NCI-H2196 treated with DMSO at 0.1 percent for 48 hours (cell line): ENCODE data around the gene STON2.

Experiments used
- DNase-seq: peaks from one replicate; lab custom pipeline; 2025; ENCODE audit not compliant: unreplicated experiment; lab: John Stamatoyannopoulos, UW

The STON2 gene

DNA sequence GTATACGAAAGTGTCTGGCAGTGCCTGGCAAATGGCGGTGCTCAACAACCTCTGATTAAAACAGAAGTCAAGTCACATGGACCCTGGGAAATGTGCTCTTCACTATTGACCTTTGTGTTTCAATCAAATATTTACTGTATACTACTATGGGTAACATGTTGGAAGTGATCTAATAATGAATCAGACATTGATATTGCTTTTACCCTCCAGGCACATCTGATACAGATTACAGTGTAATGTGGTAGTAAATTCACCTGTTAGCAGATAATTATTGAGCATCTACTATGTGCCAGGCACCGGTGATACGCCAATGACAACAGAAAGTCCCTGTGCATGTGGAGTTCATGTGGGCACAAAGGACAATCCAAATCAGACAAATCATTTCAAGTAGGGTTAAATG is 63.1 kb downstream of the STON2 start:
- no peak for DNase-seq

DNA sequence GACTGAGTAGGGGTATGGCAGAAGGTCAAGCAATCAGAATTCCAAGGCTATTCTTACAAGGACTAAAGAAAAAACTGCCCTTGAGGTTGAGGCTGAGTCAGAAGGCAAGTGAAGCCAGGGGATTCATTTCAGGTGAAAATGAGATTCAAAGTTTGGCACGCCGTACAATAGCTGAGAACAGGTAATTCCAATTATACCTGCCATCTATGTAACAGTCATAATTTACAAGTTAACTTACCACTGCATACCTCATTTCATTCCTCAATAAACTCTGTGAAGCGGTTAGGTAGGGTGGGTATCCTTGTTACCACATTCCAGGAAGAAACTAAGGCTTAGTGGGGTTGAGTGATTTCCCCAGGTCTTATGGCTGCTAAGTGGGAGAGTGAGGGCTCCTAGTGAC is 64.1 kb downstream of the STON2 start:
- no peak for DNase-seq

DNA sequence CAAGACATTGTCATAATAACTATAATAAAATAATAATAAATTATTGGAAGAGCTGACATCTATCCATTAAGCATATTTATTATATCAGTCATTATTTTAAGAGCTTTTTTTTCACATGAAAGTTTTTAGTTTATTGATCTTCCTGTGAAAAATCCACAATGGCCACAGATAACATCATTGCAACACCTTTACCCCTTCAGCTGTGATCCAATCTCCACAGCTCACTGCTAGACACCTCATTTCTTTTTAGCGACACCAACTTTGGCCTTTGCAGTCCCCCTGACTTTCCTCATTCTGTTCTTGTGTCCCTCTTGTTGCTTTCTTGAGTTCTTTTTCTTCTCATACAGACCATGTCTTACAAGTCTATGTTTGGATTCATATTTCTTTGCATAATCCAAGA is 67.4 kb downstream of the STON2 start:
- DNase-seq, result no peak

DNA sequence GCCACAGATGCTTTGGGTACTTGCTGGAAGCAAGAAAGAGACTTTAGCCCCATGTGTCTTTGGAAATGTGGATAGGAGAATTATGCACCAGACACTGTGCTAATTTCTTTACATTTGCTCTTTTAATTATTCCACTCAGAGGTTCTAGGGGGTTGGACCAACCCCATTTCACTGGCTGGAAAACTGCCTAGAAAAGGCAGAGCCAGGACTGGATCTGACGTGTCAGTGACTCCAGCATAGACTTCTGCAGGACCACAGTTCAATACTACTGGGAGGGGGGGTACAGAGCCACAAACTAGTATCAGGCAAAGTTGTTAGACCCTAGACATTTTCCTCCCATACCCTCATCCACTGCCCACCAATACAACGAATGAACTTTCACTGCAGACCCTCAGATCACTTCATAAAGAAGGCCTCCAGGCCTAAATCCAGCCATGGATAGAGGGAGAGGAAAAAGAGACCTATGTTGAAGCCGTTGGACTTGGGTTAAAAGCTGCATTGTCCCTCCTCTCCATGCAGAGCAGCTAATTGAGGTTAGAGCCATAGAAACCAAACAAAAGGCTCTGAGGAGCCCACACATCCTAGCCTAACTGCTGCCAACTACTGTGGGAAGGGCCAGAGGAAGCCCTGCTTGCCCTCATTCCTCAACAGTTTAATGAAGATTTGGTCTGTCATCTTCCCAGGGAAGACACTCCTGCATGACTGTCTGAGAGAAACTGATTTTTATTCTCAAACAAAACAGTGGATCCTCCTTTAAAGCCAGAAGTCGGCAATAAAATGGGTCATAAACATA is 68.7 kb downstream of the STON2 start:
- no peak for DNase-seq

DNA sequence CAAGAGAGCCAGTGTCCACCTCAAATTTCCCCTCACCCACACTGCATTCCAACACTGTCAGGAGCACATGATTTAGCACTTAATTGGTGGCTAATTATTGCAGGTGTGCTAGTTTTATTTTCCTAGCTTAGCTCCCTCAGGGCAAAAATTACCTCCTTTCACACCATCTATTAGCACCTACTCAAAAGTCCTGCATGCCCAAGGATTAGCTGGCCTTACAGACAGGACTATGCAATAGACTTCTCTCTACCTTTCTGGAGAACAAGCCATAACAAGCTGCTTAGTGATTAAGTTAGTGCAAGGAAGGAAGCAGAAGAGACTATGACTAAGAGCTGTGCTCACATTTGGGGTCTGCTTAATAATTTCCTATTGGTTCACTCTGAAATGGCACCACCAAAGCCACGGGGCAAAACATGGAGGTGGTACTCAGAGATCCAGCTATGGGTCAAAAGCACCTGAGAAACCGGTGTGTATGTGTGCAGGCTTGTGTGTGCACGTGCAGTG is 69.5 kb downstream of the STON2 start:
- DNase-seq, result no peak

GRCh38 chr14:81329640-81330381 is 70.3 kb downstream of the STON2 start:
- no peak for DNase-seq

- no peak for DNase-seq
Observed at GRCh38 chr14:81326451-81326850, 73.7 kb downstream of the STON2 start.

GRCh38 chr14:81324011-81324410 is 76.1 kb downstream of the STON2 start:
- DNase-seq, result no peak

DNA sequence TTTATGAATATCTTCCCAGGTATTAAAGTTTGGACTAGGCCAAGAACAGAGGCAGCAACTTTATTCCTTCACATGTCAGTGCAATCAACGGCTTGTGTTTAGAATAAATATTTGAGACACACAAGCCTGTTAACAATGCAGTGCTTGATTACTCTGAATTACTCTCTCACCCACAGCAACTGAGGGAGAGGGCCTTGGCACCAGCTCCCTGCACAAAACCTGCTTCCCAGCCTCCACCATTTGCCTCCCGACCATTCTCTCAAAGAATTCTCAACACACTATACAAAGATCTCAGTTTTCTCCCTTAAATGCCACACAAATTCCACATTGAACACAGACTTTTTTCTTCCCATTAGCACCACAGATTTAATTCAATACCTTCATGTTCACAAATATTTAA is 77.0 kb downstream of the STON2 start:
- no peak for DNase-seq

DNA sequence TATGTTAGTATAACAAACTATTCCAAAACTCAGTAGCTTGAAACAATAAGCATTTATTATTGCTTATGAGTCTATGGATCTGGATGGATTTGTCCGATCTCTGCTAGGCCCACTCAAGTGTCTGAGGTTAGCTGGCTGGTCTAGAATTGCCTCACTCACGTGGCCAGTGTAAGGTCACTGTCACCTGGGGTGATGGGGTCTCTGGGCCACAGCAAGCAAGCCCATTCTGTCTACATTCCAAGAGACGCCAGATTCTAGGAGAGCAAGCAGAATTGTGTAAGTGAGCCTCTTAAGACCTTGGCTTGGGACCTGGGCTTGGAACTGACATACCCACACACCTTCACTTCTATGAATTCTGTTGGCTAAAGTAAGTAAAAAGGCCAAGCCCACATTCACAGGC is 80.2 kb downstream of the STON2 start:
- no peak for DNase-seq

DNA sequence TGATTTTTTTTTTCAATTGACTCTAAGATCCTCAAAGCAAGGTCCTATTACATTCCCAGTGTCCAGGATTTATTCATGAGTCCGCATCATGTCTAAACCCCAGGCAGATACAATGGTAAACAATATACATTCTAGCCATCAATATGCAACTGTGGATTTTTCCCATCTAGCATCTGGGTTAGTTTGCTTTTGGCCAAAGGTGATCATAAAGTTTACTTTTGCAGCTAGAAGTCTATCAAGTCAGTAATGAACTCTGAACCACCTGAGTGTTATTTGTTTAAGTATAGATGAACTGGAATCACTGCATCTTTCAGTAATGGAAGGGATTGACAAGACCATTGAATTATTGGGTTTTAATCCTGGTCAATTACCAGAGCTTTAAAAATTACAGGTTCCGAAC is 80.8 kb downstream of the STON2 start:
- no peak for DNase-seq

DNA sequence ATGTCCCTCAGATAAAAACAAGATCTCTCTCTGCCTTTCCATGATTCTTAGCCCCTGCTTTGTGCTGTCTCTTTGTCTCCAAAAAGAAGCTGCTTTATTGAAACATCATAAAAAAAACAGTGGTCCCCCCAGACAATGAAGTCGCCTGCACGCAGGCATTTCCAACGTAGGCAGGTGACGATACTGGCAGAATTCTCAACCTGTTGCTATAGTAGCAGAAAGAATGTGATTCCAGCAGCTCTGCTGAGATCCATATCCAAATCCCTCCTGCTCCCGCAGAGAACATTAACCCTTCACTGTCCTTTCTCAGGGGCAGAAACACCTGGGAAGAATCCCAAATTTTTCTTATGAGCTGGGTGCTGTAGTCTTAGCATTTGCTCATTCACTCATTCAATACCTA is 84.8 kb downstream of the STON2 start:
- no peak for DNase-seq

DNA sequence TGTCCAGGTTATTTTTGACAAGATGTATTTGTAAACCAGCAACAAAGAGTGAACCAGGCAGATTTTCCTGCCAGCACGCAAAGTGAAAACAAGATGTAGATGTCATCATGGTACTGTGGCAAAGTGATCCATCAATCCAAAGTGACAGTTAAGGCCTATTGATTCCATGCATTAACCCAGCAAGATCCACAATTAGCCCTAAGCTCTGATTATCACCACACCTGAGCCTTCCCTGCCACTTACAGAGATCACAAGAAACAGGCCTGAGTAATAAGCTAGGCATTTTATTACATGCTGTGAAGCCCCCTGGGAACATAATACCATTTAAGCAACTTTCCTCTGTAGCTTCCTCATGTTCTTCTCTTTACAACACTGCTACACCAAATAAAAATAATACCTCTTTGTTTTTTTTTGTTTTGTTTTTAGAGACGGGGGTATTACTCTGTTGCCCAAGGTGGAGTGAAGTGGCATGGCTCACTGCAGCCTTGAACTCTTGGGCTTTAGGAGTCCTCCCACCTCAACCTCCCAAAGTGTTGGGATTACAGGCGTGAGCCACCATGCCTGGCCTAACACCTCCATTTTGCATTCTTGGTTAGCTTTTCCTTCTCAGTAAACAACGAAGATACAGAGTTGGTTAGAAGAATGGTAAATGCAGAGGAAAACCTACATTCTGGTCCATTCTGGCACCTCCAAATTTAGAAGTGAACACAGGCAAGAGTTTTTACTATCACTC is 85.5 kb downstream of the STON2 start:
- DNase-seq, result no peak

GRCh38 chr14:81313775-81314429 is 86.2 kb downstream of the STON2 start:
- no peak for DNase-seq

GRCh38 chr14:81313200-81313599 is 86.9 kb downstream of the STON2 start:
- DNase-seq, result no peak

DNA sequence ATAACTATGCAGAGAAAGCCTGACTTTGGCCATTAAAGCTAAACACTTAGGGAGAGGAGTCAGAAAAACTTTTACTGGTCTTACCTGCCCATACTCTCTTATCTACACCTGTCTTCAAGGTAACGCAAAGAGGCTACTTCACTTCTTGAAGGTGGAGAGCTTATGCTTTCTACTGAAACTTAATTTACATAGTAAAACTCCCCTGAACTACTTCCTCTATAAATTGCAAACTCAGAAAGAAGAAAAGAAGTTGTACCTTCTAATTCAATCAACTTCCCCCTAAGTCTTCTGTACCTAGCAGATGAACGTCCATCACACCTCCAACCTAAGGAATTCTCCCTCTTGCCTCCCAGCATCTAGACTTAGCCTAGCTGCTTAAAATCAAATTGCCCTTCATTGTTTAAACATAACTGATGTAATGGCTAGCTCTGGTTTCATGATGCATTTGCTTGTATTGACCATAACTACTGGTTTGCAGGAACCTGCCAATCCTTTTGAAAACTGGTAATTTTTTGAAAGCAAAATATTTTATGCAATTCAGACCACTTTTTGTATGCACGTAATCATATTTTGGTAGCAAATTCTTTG is 87.7 kb downstream of the STON2 start:
- DNase-seq, result no peak

DNA sequence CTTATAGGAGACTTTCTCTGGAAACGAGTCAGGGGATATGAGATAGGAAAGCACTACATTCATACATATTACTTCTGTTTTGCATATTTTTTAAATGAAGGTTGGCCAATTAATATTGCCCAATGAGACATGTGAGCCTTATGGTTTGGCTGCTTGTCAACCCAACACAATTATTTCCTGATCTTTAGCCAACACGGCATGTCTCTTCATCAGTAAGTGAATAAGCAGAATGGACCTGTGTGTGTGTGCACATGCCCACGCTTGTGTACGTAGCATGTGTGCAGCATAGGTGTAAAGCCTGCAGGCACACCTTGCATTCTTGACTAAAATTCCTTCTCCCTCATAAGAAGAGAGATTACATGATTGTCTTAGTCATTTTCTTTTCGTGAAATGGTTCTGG is 88.3 kb downstream of the STON2 start:
- DNase-seq, result no peak

DNA sequence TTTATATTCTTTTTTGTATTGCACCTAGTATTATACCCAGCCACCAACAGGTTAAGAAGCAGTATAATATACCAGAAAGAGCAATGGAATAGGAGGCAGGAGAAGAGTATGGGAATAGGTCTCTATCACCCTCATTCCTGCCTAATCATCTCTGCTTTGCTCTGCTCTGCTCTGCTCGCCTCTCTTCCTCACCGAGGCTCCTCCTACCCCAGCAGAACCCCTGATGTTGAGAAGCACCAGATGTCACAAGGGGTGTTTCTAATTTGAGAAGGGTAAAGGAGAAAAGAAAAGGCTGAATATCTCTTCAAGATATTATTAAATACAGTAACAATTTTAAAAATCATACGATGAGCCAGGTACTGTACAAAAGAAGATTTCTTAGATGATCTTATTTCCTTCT is 89.0 kb downstream of the STON2 start:
- DNase-seq, result no peak

- DNase-seq, result no peak
Observed at GRCh38 chr14:81310606-81311005, 89.5 kb downstream of the STON2 start.

DNA sequence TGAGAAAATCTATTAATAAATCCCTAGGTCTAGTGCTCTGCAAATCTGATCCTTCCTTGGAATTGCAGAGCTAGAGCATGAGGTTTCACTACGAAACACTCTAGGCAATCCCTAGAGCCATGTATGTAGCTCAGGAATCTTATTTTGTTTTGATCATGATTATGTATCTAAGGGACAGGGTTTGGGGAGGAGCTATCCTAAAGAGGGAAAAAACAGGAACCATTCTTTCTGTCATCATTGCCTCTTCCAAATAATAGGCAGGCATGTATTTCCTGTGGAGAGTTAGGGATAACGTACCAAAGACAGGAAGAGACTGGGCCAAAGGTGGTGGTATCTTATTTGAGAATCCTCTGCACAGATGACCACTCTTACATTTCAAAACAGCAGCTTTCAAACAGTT is 90.6 kb downstream of the STON2 start:
- no peak for DNase-seq

GRCh38 chr14:81305743-81306142 is 94.4 kb downstream of the STON2 start:
- no peak for DNase-seq
